Measurements from ENCODE around the gene KCNF1. TPM values are rescaled to one million over a fixed set of nuclear protein-coding genes. Genes with fewer than 3 reads are reported as not detected.

Gene KCNF1
- total and polyA plus RNA-seq, 2 donors from 2014 or later: 0.63 to 0.67 TPM

- no peak for TF ChIP-seq CTCF (IDR thresholded peaks at IDR 0.05; ENCODE audit: borderline replicate concordance, extremely low read depth, insufficient read depth)
- intact Hi-C loops (cut with DNase I): no loop called here
- H3K36me3 ChIP-seq (ENCODE audit: control insufficient read depth in 2 of 3, insufficient read depth in 3 of 3, low read length in 3 of 3): no peaks in the 10 kb centered on the region
- no peak overlapping the region for H3K9ac ChIP-seq (ENCODE audit: low read length in 3 of 3)
- peaks cover 0 to 11% (median 2%) of the 10 kb centered on the region in 3 donors for H3K9me3 ChIP-seq (ENCODE audit: control insufficient read depth in 2 of 3, insufficient read depth in 1 of 3, low read length in 3 of 3)
- no peaks in the 10 kb centered on the region for H3K4me1 ChIP-seq (ENCODE audit: control insufficient read depth in 2 of 3, insufficient read depth in 2 of 3, low read depth in 1 of 3, low read length in 3 of 3)
- H3K4me3 ChIP-seq (ENCODE audit: low read length in 3 of 3): no peak overlapping the region
- FAIRE-seq (no peak), DNase-seq (no peak)
- H3K27me3 ChIP-seq (ENCODE audit: control insufficient read depth, insufficient read depth, low read length): no peaks in the 10 kb centered on the region
- H3K27ac ChIP-seq (ENCODE audit: low read depth in 2 of 2, low read length in 2 of 2): no peak overlapping the region
These were observed 27.3 kb downstream of the KCNF1 start for GRCh38 chr2:10939058-10939457.

- H3K9me3 ChIP-seq (ENCODE audit: control insufficient read depth in 2 of 3, insufficient read depth in 1 of 3, low read length in 3 of 3): peaks cover 0 to 11% (median 2%) of the 10 kb centered on the region in 3 donors
- FAIRE-seq (no peak), DNase-seq (no peak)
- no peaks in the 10 kb centered on the region for H3K27me3 ChIP-seq (ENCODE audit: control insufficient read depth, insufficient read depth, low read length)
- H3K4me1 ChIP-seq (ENCODE audit: control insufficient read depth in 2 of 3, insufficient read depth in 2 of 3, low read depth in 1 of 3, low read length in 3 of 3): no peaks in the 10 kb centered on the region
- intact Hi-C loops (cut with DNase I): no loop called here
- no peak for TF ChIP-seq CTCF (IDR thresholded peaks at IDR 0.05; ENCODE audit: borderline replicate concordance, extremely low read depth, insufficient read depth)
- no peak overlapping the region for H3K4me3 ChIP-seq (ENCODE audit: low read length in 3 of 3)
- H3K9ac ChIP-seq (ENCODE audit: low read length in 3 of 3): no peak overlapping the region
- H3K36me3 ChIP-seq (ENCODE audit: control insufficient read depth in 2 of 3, insufficient read depth in 3 of 3, low read length in 3 of 3): no peaks in the 10 kb centered on the region
- no peak overlapping the region for H3K27ac ChIP-seq (ENCODE audit: low read depth in 2 of 2, low read length in 2 of 2)
These were observed 28.9 kb downstream of the KCNF1 start for GRCh38 chr2:10940596-10940995.

GRCh38 chr2:10941383-10941782 is 29.6 kb downstream of the KCNF1 start:
- no peak overlapping the region for H3K27ac ChIP-seq (ENCODE audit: low read depth in 2 of 2, low read length in 2 of 2)
- intact Hi-C loops (cut with DNase I): no loop called here
- no peak for FAIRE-seq

More at GRCh38 chr2:10941383-10941782, 29.6 kb downstream of the KCNF1 start:
- Histone ChIP-seq H3K9me3 (ENCODE audit: control insufficient read depth in 2 of 3, insufficient read depth in 1 of 3, low read length in 3 of 3) (peaks cover 0 to 11% (median 2%) of the 10 kb centered on the region in 3 donors), H3K9ac (ENCODE audit: low read length in 3 of 3) (no peak overlapping the region), H3K4me3 (ENCODE audit: low read length in 3 of 3) (no peak overlapping the region), H3K4me1 (ENCODE audit: control insufficient read depth in 2 of 3, insufficient read depth in 2 of 3, low read depth in 1 of 3, low read length in 3 of 3) (no peaks in the 10 kb centered on the region), H3K27me3 (ENCODE audit: control insufficient read depth, insufficient read depth, low read length) (no peaks in the 10 kb centered on the region), H3K36me3 (ENCODE audit: control insufficient read depth in 2 of 3, insufficient read depth in 3 of 3, low read length in 3 of 3) (no peaks in the 10 kb centered on the region)
- DNase-seq: no peak
- TF ChIP-seq CTCF (IDR thresholded peaks at IDR 0.05; ENCODE audit: borderline replicate concordance, extremely low read depth, insufficient read depth): no peak

Measured in kidney (tissue), 14 donors.